GM10248 (cell line): ENCODE measurements around the gene ACSS1.

Experiments used
- CTCF ChIA-PET: fragments of 300-600 bp; sonication (Branson Sonifier 250); formaldehyde crosslinking; extraction: SDS; loops from one replicate; lab custom pipeline; 2021; ENCODE audit warnings: antibody characterized with exemption; lab: Yijun Ruan, JAX
- POLR2A ChIA-PET: fragments of 350-650 bp; sonication (Branson Sonifier 250); formaldehyde crosslinking; extraction: SDS; loops from one replicate; lab custom pipeline; 2020; ENCODE audit warnings: antibody characterized with exemption; lab: Yijun Ruan, JAX
- DNase-seq: peaks from one replicate; pipeline ENCODE4 v3.0.0; 2012; ENCODE audit errors: extremely low spot score
- CTCF ChIP-seq: IDR thresholded peaks from 2 replicates; pipeline ENCODE4 v1.5.1; 2012; ENCODE audit warnings: mild to moderate bottlenecking, low read depth; ENCODE audit errors: extremely low read depth, missing control alignments, control extremely low read depth

ACSS1 gene

GRCh38 chr20:24984961-24985640 is 72.8 kb downstream of the ACSS1 start:
- ChIA-PET POLR2A (no interaction called here), CTCF (interaction anchor here (1.4 kb wide), 1 partner anchor 78 kb away, joined by 3 read pairs; no protein-coding TSS in a partner anchor)
- DNase-seq: no peak
- TF ChIP-seq CTCF: no peak

DNA sequence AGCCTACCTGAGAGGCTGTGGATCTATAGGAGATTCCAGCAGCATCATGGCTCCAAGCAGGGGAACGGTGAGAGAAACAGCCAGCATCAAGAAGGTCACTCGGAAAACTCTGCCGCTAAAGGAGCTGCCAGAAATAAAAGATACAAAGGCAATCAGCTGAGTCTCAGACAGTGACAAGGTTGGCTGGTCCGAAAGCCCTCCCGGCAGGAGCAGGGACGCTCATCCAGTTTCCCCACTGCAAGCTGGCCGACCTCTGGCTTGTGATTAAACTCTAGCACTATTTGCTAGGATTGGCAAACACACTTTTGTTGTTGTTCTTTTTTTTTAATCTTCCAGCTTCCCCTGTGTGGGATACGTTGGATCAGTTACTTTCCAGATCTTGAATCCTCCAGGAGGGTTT is 74.0 kb downstream of the ACSS1 start:
- ChIA-PET CTCF (interaction anchor here (1.3 to 1.5 kb wide), 2 partner anchors 10 to 82 kb away, joined by 3 to 6 read pairs; no protein-coding TSS in a partner anchor), POLR2A (no interaction called here)
- TF ChIP-seq CTCF: no peak

GRCh38 chr20:24981790-24982189 is 76.1 kb downstream of the ACSS1 start:
- DNase-seq: no peak
- CTCF ChIA-PET: no interaction called here
- TF ChIP-seq CTCF: no peak
- POLR2A ChIA-PET: no interaction called here

More for the DNA sequence above, 74.0 kb downstream of the ACSS1 start:
- DNase-seq: no peak

DNA sequence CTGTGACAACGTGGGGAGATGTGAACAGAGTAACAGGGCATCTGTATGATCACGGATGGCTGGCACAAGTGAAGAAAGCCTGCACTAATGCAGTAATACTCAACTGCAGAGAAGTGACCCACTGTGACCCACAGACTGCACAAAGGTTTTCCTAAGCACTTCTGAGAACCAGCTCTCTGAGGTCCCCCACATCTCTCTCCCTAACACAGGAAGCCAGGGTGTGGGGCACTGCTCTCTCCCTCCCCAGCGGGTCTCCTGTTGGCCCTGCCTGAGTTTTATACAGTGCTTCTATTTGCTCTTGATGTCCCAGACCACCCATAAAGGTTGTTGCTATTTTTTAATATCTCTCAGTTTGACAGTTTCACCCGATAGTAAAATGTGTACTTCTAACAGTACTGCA is 76.7 kb downstream of the ACSS1 start:
- no peak for DNase-seq
- POLR2A ChIA-PET: no interaction called here
- CTCF ChIA-PET: interaction anchor here (1.8 kb wide), 1 partner anchor 17 kb away, joined by 4 read pairs; no protein-coding TSS in a partner anchor
- TF ChIP-seq CTCF: no peak

DNA sequence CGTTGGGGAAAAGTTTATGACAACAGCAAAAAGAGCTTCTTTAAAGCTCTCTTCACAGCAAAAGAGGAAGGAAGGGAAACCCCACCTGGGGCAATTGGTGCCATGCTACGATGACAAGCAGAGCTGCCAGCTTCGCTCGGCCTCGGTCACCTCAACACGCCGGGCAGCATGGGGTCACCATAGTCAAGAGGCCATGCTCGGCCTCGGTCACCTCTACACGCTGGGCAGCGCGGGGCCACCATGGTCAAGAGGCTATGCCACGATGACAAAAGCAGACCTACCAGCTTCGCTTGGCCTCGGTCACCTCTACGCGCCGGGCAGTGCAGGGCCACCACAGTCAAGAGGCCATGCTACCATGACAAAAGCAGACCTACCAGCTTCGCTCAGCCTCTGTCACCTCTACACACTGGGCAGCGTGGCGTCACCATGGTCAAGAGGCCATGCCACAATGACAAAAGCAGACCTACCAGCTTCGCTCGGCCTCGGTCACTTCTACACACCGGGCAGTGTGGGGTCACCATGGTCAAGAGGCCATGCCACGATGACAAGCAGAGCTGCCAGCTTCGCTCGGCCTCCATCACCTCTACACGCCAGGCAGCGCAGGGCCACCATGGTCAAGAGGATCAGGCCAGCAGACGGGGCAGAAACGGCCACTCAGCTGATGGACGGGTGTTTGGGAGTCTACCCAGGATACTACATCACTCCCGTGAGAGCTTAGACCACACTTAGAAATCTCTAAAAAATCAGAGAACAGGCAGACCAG is 77.5 kb downstream of the ACSS1 start:
- CTCF ChIA-PET: interaction anchor here (1.8 kb wide), 1 partner anchor 16 kb away, joined by 4 read pairs; no protein-coding TSS in a partner anchor
- POLR2A ChIA-PET: no interaction called here
- no peak for TF ChIP-seq CTCF
- no peak for DNase-seq

DNA sequence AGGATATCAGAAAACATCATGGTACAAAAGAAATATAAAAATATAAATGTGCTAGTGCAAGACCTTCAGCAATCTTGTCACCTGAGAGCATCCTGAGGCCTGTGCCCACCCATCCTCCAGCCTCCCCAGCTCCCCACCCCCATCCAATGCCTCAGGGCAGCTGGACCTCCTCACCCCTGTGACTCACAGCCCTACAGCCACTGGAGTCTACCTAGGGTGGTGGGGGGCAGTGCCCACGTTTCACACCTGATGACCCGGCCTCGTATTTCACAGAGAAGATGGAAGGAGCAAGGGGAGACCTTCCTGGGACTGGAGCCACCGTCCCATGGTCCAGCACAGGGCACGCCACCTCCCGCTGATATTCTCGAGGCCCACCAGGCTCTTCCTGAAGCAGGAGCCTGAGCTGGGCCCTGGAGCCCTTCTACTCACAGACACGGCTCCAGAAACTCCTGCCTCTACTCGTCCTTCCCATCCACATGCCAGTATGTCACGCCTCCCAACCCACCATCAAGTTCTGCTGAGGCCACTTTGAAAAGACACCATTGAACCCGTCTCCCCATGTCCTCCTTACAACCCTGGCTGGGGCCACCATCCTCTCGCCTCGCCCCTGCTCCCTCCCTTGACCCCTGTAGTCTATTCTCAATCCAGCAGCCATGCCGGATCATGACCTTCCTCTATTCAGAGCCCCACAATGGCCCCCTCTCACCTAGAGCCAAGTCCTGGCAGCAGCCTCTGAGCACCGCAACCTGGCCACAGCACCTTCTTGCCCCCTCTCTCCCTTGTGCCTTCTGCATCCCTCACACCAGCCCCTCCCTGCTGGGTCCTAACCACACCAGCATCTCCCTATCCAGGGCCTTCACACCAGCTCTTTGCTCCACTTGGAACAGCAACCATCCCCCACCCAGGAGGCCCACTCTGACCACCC is 78.6 kb downstream of the ACSS1 start:
- POLR2A ChIA-PET: no interaction called here
- no peak for DNase-seq
- TF ChIP-seq CTCF: no peak
- CTCF ChIA-PET: interaction anchor here (1.1 to 1.8 kb wide), 4 partner anchors 9 to 61 kb away, joined by 3 to 5 read pairs (median 4); no protein-coding TSS in a partner anchor
